Activated CD4-positive, alpha-beta T cell treated with anti-CD3 and anti-CD28 coated beads, Interleukin-2, amount 50 U/mL, for 24 hours (primary cell): ENCODE measurements around the gene TMTC2.

ENCODE experiments used
- DNase-seq, 2 donors: peaks; one replicate each; pipeline ENCODE4 v3.0.0-alpha.2; 2020; ENCODE audit warnings: low read depth in 1 of 2, low spot score in 1 of 2

TMTC2 gene

DNA sequence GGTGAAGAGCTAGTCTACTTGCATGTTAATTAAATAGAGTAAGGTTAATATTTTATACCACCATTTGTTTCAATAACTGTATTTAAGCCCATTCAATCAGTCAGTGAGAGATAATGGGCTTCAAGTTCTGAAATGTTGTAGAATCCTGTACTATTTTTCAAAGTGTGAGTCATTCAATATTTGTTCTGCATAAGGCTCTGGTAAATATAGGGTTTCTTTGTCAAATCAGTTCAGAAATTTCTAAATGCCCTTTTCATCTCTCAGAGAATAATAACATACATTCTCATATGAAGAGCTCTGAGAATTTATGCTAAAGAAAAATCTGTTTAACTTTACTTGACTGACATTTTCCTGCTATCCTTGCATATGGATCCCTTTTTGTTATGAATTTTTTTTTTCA lies 493.3 kb downstream of the TMTC2 start:
- DNase-seq = no peak

- no peak for DNase-seq
Measured at GRCh38 chr12:83181074-83181473, 494.4 kb downstream of the TMTC2 start.

- DNase-seq = no peak
Measured at GRCh38 chr12:83183132-83183531, 496.4 kb downstream of the TMTC2 start.
